ENCODE results near the gene OR7A17. TPM values are rescaled to one million over a fixed set of nuclear protein-coding genes. Genes with fewer than 3 reads are reported as not detected.

OR7A17 gene
- total RNA-seq, 1 donor from 2014 or later: not detected

Other genes starting within 250 kb of the OR7A17 start
- 0.11 TPM for gene ADGRE3, start 211.3 kb downstream of the OR7A17 start, total RNA-seq
- gene ZNF333, start 196.1 kb downstream of the OR7A17 start, total RNA-seq: 6.1 TPM
- 0.87 TPM for gene ADGRE2, start 107.6 kb downstream of the OR7A17 start, total RNA-seq
- not detected for gene OR7A5, start 50.9 kb downstream of the OR7A17 start, total RNA-seq
- not detected for gene OR7C1, start 50.9 kb downstream of the OR7A17 start, total RNA-seq
- gene OR7A10, start 37.2 kb downstream of the OR7A17 start, total RNA-seq: not detected
- gene OR7C2, start 55.4 kb upstream of the OR7A17 start, total RNA-seq: not detected
- gene SLC1A6, start 93.7 kb upstream of the OR7A17 start, total RNA-seq: not detected
- gene CASP14, start 163.3 kb upstream of the OR7A17 start, total RNA-seq: not detected
- not detected for gene OR1I1, start 196.1 kb upstream of the OR7A17 start, total RNA-seq
- gene SYDE1, start 221.3 kb upstream of the OR7A17 start, total RNA-seq: 15.7 TPM